Stimulated activated CD8-positive, alpha-beta memory T cell treated with anti-CD3 and anti-CD28 coated beads, Interleukin-7, amount 100 ng/mL, for 24 hours (primary cell): Measurements from ENCODE around the gene SLC24A4.
"Not testable (repeated sequence)": the region's sequence is repeated elsewhere in the genome, so short reads cannot be mapped to it uniquely, and the experiment has no call there.

Experiments used
- DNase-seq: peaks from one replicate; pipeline ENCODE4 v3.0.0-alpha.2; 2020; ENCODE audit warnings: low read depth

The SLC24A4 gene

DNA sequence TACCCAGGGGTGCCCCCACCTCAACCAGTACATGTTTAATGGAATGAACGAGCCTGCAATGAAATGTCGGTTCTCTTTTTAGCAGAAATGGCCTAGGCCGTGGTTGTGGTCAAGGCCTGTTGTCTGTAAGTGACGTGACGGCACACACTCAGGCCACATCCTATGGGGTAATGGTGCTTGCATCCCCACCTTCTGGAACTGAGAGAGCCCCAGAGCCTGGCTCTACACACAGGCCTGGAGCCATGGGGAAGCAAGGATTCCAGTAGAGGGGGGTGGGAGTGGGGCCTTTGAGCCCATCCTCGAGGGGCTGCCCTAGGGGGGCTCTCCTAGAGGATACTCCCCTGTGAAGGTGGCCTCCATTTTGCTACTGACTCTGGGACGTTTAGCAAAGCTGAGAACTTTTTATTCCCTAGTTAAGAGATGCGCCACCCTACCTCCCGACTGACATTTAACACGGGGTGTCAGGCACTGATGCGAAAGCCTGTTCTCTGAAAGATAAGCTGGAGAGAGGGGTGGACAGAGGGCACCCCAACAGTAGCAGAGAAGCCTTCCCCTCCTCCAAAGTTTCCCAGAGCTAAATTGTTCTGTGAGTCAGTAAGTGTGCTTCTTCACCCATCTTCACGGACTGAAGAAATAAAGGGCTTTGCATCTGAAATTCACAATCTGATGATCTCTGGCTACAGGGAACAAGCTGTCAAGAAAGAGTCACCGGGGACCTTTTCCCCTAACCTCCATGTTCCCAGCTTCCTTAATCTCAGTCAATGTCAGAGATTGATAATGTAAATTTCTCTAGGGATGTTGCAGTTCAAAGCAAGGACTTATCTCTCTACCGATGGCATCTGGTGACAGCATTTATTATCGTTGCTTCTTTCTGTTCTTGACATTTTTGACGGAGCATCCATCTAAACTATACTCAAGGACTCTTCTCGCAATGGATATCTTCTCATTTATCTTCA is 197.4 kb downstream of the SLC24A4 start:
- no peak for DNase-seq

DNA sequence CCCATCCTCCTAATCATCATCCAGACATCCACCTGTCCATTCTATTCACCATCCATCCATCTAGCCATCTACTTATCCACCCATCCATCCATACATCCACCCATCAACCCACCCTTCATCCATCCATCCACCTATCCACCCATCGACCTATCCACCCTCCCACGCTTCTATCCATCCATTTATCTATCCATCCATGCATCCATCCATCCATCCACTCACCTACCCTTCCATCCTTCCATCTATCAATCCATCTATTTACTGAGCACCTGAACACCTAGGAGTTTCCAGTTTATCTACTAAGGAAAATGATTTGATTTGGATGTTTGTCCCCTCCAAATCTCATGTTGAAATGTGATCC is 198.1 kb downstream of the SLC24A4 start:
- no peak for DNase-seq

DNA sequence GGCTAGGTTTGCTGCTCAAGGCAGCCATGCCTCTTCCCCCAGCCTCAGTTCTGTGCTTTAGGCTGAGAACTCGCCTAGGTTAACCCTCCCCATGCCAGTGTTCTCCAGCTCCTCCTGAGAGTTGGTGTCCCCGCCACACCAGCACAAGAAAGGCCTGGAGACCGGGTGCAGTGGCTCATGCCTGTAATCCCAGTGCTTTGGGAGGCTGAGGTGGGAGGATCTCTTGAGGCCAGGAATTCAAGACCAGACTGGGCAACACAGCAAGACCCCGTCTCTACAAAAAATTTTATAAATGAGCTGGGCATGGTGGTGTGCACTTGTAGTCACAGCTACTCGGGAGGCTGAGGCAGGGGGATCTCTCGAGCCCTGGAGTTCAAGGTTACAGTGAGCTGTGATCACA is 200.8 kb downstream of the SLC24A4 start:
- no peak for DNase-seq

DNA sequence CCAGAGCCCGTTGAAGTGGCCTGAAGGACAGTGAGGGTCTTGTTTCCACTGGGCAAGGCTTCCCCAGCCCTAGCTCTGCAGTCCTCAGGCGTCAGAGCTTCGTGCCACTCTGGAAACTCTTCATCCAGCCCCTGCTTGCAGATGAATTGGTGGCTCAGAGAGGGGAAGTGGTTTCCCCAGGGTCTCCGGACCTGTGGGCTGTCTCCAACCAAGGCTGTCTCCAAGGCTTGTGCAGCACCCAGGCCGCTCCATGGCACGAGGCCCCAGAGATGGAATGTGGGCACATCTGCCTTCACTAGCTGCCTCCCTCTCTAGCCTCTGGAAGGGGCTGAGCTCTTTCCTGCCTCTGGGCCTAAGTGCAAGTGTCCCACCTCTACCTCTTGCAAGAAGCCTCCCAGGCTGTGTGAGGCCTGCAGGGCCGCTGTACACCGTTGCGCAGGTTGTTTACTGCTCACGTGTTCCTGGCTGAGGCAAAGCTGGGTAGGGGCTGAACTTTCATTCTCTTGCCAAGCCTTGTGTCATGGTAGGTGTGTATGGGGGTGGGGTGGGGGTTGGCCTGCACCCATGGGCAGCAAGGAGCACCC is 201.7 kb downstream of the SLC24A4 start:
- no peak for DNase-seq

DNA sequence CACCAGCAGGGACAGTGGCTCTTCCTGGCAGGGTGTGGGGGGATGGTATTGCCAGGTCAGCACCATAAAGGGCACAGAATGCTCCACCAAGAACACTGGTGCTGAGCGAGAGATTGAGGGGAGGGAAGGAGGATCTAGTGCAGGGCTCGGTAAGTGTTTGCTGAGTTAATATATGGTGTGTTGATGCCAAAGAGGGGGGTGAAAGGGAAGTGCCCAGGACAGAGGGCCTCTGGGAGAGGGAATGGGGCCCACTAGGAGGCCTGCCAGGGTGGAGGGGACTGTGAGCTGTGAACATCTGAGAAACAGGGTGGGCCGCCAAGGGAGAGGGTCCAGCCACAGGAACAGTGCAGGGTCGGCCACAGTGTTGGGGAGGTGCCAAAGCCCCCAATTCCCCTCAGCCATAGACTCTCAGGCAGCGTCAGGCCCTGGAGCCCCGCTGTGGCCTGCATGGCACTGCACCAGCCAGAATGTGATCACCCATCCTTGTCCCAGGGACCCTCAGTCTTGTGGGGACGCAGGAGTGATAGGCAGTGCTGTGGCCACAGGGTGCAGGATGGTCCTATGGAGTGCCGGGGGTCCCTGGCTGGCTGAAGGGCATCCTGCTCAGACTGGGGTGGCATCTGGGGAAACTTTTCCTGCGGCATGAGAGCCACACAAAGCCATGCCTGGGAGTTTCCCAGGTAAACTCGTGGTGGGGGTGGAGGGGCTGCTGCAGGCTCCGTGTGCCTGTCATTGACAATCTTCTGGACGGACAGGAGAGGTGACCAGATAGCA is 202.5 kb downstream of the SLC24A4 start:
- no peak for DNase-seq

DNA sequence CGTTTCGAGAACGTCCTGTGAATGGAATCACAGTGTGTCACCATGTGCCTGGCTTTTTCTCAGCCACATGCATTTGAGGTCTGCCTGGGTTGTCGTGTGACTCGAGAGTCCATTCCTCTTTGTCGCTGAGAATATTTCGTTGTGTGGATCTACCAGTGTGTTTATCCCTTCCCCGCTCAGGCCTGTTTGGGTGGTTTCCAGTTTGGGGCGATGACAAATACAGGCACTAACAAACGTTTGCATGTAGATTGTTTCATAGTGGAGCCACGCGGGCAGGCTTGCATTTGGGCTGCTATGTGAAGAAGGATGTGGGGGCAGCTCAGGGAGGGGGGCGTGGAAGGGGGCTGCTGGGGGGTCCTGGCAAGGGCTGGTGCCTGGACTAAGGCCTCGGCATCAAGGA is 204.8 kb downstream of the SLC24A4 start:
- DNase-seq, result no peak

DNA sequence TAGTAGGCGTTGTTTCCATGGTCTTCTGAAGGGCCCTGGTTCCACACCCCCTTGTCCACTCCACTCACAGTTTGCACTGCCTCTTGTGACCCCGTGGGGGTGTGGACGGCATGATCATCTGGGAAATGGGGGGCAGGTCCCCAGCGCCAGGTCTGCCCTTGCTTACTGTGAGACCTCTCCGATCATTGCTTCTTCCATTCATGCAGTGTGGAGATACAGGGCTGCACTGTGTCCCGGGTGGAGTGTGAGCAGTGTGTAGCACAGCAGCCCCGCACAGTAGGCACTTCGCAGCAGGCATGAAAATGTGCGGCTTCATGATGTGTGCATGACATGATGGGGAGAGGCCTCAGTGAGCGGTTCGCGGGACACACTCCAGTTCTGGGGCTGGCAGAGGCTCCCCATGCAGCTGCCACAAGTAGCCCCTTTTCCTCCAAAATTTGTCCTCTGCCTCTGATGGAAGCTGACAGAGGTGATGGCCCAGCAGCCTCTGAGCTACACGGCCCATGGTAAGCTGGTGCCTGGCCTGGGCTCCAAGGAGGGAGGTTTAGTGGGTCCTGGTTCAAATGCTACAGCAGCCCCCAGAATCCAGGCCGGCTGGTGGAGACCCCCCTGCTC is 205.6 kb downstream of the SLC24A4 start:
- DNase-seq, result no peak

DNA sequence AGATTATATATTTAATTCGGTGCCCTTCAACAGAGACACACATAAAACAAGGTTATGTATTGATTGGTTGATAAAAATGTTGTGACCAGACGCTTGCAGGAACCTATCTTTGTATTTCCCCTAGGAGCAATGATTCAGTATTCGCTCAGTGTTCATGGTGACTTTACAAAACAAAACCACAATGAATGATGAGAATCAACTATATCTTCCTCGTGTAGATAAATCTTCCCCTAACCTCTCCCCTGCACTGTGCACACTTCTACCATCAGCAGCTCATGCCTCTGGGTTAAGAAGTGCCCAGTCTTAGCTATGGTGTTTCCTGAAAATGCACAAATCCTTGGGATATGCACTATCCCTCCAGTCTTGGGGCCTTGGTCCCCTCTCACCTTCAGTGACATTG is 206.9 kb downstream of the SLC24A4 start:
- DNase-seq, result no peak

DNA sequence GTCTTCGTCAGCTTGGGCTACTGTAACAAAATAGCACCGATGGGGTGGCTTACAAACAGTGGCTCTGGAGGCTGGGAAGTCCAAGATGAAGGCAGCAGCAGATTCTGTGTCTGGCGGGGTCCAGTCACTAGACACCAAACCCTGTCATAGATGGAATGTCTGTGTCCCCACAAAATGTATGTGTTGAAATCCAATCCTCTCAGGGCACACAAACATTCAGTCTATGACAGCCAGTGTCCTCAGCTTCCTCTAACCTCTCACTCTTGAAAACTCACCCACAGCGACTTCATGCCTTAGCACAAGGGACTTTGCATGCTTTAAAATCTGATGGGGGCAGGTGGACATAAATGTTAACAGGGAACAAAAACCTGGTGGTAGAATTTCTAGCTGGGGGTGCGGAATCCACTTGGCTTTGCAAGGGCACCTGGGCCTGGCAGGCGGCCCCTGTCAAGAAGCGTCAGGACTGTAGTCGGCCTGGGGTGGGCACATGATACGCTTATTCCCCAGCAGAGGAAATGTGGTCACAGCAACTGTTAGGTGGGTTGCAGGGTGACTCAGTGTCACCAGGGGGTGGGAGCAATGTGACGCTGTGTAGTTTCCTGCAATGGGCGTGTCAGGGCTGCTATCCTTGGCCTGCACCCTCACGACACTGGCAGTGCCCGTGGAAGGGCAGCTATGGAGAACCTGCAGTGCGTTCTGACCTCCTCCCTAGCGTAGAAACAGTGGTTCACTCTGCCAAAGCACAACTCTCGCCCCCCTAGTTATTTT is 208.3 kb downstream of the SLC24A4 start:
- DNase-seq, result peak; percentile 64

DNA sequence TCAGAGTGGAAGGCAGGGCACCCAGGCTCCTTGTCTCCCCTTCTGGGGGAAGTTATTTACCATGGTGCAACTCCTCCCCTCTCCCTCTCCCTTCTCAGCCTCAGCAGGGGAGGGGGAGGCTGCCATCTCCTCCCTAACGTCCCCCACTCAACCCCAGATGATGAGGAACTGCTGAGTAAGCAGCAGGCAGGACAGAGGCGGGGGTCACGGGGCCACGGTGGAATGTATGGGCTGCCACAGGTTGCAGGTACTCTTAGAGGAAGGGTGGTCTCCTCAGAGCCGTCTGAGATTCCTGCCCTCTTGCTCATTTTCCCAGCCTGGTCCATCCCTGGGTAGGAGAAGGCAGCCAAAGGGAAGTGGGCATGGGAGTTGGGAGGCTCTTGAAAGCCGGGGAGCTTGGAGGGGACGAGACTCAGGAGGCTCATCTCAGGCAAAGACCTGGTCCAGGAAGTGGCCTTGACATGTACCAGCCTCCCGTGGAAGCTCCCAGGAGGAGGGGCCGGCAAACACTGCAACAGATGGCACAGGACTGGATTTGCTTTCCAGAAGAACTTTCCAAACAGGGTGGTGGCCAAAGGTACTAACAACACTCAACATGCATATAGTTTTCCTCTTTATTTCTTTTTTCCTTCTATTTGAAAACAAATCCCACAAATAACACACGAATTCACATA is 209.7 kb downstream of the SLC24A4 start:
- no peak for DNase-seq

DNA sequence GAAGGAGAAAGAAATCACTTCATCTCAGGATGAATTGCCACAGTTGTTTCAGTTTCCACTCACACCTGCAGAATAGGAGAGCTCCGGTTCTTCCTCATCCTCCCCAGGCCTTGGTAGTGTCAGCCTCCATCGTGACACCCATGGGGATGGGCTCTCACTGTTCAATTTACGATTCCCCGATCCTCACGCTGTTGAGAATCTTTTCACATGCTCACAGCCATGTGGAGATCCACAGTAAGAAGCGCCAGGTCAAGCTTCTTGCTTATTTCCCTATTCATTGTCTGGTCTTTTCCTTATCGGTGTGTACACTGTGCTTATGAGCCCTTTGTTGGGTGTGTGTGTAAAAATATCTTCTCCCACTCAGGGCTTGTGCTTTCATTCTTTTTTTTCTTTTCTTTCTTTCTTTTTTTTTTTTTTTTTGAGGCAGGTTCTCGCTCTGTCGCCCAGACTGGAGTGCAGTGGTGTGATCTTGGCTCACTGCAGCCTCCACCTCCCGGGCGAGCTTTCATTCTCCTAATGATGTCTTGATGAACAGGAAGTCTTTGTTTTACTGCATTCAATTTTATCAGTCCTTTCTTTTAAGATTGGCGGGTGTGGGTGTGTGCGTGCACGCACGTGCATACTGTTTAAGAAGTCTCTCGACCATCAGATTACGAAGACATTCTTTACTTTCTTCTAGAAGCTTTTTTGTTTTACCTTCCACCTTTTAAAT is 212.1 kb downstream of the SLC24A4 start:
- no peak for DNase-seq

DNA sequence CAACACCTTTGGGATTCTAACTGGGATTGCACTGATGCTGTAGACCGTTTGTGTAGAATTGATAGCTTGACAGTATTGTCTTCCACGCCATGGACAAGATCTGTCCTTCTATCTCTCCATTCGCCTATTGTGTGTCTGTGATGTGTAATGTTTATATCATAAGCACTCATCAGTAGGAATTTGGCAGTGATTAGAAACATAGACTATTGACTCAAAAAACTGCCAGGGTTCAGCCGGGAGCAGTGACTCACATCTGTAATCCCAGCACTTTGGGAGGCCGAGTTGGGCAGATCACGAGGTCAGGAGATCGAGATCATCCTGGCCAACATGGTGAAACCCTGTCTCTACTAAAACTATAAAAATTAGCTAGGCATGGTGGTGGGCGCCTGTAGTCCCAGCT is 213.3 kb downstream of the SLC24A4 start:
- not testable (repeated sequence) for DNase-seq

DNA sequence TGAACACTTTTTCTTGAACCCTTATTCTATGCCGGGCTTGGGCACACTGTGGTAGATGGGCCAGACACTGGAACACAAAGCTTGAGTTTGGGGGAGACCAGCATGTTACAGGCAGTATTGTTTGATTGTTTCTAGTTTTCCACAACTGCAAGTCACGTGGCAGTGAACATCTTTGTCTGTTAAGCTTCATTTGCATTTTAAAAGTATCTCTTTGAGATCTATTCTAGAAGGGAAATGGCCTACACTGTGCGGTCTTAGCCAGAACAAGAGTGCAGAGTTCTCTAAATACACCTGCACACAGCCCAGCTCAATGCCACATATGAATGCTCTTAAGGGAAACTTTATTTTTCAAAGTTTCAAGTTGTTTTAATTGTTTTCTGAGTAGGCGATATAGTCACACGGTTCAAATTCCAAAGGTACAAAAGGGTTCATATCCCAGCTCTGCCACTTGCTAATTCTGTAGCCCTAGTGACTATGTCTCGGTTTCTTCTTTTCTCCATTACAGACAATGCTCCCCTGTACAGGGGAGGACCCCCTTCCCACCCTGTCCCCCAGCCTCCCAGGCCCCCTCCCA is 215.5 kb downstream of the SLC24A4 start:
- no peak for DNase-seq

DNA sequence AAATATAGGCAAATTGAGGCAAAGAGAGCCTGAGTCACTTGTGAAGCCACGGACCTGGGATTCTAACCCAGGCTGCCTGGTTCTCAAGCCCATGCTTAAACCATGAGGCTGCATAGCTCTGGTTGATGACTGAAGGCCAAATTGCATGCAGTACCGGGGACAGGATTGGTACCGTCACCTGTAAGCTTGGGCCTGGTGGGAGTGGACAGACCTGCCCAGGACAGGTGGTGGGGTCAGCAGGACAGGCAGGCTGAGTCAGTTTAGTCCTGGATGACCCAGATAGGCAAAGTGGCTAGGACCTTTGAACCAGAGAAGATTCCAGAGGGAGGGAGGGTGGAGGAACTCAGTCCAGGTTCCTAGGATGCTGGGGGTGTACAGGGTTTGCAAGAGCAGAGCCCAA is 216.5 kb downstream of the SLC24A4 start:
- DNase-seq, result no peak

DNA sequence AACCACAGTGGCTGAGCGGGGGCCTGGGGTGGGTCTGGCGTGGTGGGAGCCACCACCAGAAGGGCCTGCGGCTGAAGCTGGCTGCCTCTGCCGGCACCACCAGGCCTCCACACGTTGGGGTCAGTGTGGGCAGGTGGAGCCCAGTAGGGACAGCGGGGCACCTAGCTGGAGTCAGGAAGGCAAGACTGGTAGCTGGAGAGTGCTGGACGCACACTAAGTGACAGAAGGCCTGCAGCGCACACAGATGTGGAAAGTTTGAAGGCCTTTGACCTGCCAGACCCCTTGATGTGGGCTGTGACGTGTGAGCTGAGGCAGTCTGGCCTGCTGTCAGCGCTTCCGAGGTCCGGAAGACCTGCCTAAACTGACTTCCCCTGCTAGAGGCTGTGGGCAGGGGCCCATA is 216.9 kb downstream of the SLC24A4 start:
- DNase-seq, result no peak

DNA sequence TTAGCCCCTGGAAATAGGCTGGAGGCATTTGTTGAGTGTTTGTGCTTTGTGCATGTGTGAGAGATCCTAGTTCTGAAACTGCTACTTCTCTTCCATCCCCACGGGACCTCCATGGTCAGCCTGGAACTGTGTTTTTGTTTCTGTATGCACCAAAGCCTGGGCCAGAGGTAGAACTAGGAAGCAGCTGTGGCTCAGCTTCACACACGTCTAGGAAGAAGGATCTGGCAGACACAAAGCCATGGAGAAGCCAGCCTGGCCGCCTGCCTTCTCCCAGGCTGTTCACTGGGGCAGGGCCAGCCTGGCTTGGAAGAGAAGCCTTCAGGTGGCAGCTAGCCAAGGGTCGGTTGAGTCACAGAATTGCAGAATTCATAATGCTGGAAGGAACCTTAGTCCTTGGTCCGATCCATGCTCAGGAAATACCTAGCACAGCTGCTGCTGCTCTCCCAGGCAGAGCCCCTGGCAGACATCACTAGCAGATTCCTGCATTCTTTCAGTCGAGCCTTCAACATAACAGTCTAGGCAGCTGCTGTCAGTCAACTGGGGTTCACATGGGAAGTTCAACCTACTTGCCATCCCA is 217.6 kb downstream of the SLC24A4 start:
- DNase-seq, result no peak

DNA sequence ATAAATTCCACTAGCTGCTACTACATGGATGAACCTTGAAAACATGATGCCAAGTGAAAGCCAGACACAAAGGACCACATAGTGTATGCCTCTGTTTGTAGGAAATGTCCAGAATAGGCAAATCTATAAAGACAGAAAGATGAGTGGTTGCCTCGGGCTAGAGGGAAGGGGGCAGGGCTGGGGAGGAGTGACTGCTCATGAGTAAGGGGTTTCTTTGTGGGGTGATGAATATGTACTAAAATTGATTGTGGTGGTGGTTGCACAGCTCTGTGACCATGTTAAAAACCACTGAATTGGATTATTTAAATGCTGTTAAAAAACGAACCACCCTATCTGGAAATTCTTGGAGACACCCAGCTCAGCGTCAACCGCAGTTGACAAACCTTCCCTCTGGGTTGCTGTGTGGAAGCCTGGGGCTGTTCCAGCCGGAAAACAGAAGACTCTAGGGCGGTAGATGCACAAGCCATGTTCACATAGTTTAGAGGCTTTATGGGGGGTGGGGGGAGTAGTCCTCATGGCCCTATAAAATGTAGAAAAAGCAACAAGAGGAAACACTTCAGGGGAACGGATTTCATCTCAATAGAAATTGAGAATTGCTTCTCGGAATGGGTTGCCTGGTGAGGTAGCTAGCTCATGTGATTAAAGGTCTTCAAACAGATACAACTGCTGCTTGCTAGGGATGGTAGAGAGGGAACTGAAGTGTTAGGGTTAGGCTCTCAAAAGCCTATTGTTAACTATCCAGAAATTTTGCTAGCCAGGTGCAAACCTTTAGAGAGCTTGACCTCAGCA is 220.0 kb downstream of the SLC24A4 start:
- DNase-seq, result no peak

DNA sequence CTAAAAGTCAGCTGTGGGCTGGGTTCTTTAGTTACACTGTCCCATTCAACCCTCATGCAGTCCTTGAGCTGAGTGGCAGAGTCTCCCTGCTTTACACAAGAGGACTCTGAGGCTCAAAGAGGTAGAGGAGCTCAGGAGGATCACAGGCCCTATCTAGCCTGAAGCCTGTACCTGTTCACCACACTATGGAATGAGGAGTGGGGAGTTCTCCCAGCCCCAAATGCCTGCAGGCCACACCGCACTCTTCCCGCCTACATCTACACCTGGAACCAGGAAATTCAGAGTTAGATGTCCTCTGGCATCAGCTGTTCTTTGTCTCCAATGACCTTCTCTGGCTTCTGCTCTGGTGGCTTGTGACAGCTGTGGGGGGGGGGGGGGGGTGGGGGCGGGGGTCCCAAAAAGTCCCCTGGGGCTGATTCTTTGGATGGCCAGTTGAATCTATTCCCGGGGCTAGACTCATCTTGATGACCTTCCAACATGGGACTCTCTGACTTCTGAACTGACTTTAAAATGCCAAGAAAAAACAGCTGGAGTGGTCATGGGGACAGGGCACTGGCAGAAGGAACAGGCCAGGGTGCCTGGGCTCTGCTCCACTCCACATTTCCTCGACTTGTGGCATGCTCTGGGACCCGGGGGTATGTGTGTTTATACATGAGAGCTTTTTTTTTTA is 221.2 kb downstream of the SLC24A4 start:
- no peak for DNase-seq
